Endothelial cell of umbilical vein (primary cell): ENCODE results near the gene PSMD13. TPM values are rescaled to one million over a fixed set of nuclear protein-coding genes. Genes with fewer than 3 reads are reported as not detected.

Experiments used
- BruUV-seq: library from RNA; stranded (reverse); fragments of 400-500 nt; replicated peaks from 2 replicates; lab custom pipeline; 2021; lab: Mats Ljungman, UMichigan
- CTCF ChIA-PET: fragments of 300-600, 350-600 bp; sonication (Branson Sonifier 250); formaldehyde crosslinking; loops from one replicate; lab custom pipeline; 2021; ENCODE audit warnings: antibody characterized with exemption, inconsistent platforms; lab: Charles Lee
- POLR2A ChIA-PET: fragments of 300-600, 350-600 bp; sonication (Branson Sonifier 250); formaldehyde crosslinking; loops from one replicate; lab custom pipeline; 2021; ENCODE audit warnings: antibody characterized with exemption, inconsistent platforms; lab: Charles Lee
- DNase-seq: peaks from one replicate; pipeline ENCODE4 v3.0.0-alpha.2; 2011; ENCODE audit warnings: low read depth, low spot score
- FAIRE-seq: peaks from 2 replicates; lab custom pipeline; 2011; peaks lifted over from hg19 to GRCh38; lab: Jason Lieb, UNC
- H2AFZ ChIP-seq: 2 replicates; pipeline ENCODE4 v1.6.0; 2012; ENCODE audit warnings: low read depth, low read length, control low read depth, inconsistent platforms
- H3K27ac ChIP-seq: 2 replicates; pipeline ENCODE4 v1.5.1; 2011; ENCODE audit warnings: low read depth, mild to moderate bottlenecking, control low read depth, low read length, moderate library complexity; ENCODE audit not compliant: insufficient read depth
- H3K27me3 ChIP-seq, 2 experiments: 2 replicates each; pipeline versions ENCODE4 v1.6.0 to v1.6.1; 2011; ENCODE audit warnings: low read length in 2 of 2, mixed read lengths in 1 of 2; ENCODE audit not compliant: control insufficient read depth in 2 of 2, insufficient read depth in 2 of 2
- H3K36me3 ChIP-seq, 2 experiments: 2 replicates in 1 of 2; 3 replicates in 1 of 2; pipeline ENCODE4 v1.5.1; 2011; ENCODE audit warnings: low read length in 2 of 2, mild to moderate bottlenecking in 1 of 2, moderate library complexity in 1 of 2; ENCODE audit not compliant: control insufficient read depth in 2 of 2, insufficient read depth in 2 of 2; ENCODE audit errors: extremely low read depth in 1 of 2
- H3K4me1 ChIP-seq: 3 replicates; pipeline ENCODE4 v1.5.1; 2011; ENCODE audit warnings: mild to moderate bottlenecking, low read length; ENCODE audit not compliant: control insufficient read depth, insufficient read depth; ENCODE audit errors: extremely low read depth
- H3K4me2 ChIP-seq: 2 replicates; pipeline ENCODE4 v1.6.1; 2011; ENCODE audit warnings: low read length, control low read depth, mixed read lengths; ENCODE audit not compliant: insufficient read depth
- H3K4me3 ChIP-seq, 3 experiments: fragments of 200-600 bp in 1 of 3; sonication (generic), shearing (Covaris generic) in 1 of 3; replicated peaks in 1 of 3; 2 replicates each; pipeline ENCODE4 v1.5.1; 2011 to 2016; ENCODE audit warnings: control low read depth in 3 of 3, low read length in 3 of 3, mild to moderate bottlenecking in 2 of 3, inconsistent platforms in 1 of 3, low read depth in 1 of 3, moderate library complexity in 1 of 3; ENCODE audit not compliant: insufficient read depth in 1 of 3
- H3K79me2 ChIP-seq: 2 replicates; pipeline ENCODE4 v1.6.0; 2012; ENCODE audit warnings: low read length, inconsistent platforms; ENCODE audit not compliant: control insufficient read depth, insufficient read depth
- H3K9ac ChIP-seq: replicated peaks from 2 replicates; pipeline ENCODE3; 2011; ENCODE audit warnings: low read length, control low read depth; ENCODE audit not compliant: insufficient read depth; ENCODE audit errors: extremely low read depth
- H3K9me1 ChIP-seq: replicated peaks from 3 replicates; pipeline ENCODE4 v1.6.0; 2011; ENCODE audit warnings: mild to moderate bottlenecking, low read length; ENCODE audit not compliant: control insufficient read depth, insufficient read depth; ENCODE audit errors: extremely low read depth
- H3K9me3 ChIP-seq: replicated peaks from 2 replicates; pipeline ENCODE4 v1.5.1; 2012; ENCODE audit warnings: low read length, inconsistent platforms; ENCODE audit not compliant: control insufficient read depth, insufficient read depth
- H4K20me1 ChIP-seq: replicated peaks from 2 replicates; pipeline ENCODE3; 2011; ENCODE audit warnings: mild to moderate bottlenecking, low read length; ENCODE audit not compliant: control insufficient read depth, insufficient read depth; ENCODE audit errors: extremely low read depth
- EZH2 ChIP-seq: IDR thresholded peaks from 2 replicates; pipeline ENCODE4 v1.6.1; 2012; ENCODE audit warnings: borderline replicate concordance, low read depth, mild to moderate bottlenecking, moderate library complexity, low read length, inconsistent platforms; ENCODE audit not compliant: severe bottlenecking
- FOS ChIP-seq: IDR thresholded peaks from 2 replicates; pipeline ENCODE4 v1.6.1; 2011; ENCODE audit warnings: mild to moderate bottlenecking, low read length, moderate library complexity, borderline replicate concordance; ENCODE audit not compliant: insufficient read depth
- POLR2A ChIP-seq: IDR thresholded peaks from 2 replicates; pipeline ENCODE4 v1.6.1; 2012; ENCODE audit warnings: low read depth, mild to moderate bottlenecking, control low read depth, low read length
- POLR2AphosphoS5 ChIP-seq: IDR thresholded peaks from 2 replicates; pipeline ENCODE4 v1.6.1; 2012; ENCODE audit warnings: low read depth, mild to moderate bottlenecking, control low read depth, low read length, moderate library complexity; ENCODE audit not compliant: insufficient read depth
- dilution Hi-C: fragments of 300-500 bp; cut with MboI; formaldehyde crosslinking; loops from one replicate; pipeline ENCODE4 v1.15.0; 2019; ENCODE audit warnings: low sequenced_read_pairs; ENCODE audit not compliant: extremely low pct_ligation_motif_present
- intact Hi-C: fragments of 100-400 bp; cut with micrococcal nuclease; formaldehyde crosslinking; loops from one replicate; pipeline ENCODE4 v1.10.0; 2022
- polyA plus RNA-seq, 4 experiments: library from polyadenylated mRNA; depleted of rRNA in 3 of 4; stranded (reverse) in 3 of 4; unstranded in 1 of 4; fragments of >200 nt; gene quantifications; 2 replicates each; pipeline versions ENCODE4 v1.2.1 to v1.2.3, GENCODE V29; 2011 to 2012; ENCODE audit warnings: missing spikeins in 1 of 4
- total RNA-seq: library from RNA; stranded (reverse); gene quantifications from 2 replicates; pipeline ENCODE4 v1.2.3, GENCODE V29; 2021

Gene PSMD13
- total and polyA plus RNA-seq, 2 donors (not counting 3 experiments of a cell fraction or from before 2014, with no cell fraction given) = 168 to 214 TPM

- POLR2A ChIA-PET = no interaction called here
- peaks cover 31 to 42% of the 10 kb centered on the region in 2 experiments for H3K36me3 ChIP-seq
- dilution Hi-C loops = no loop called here
- peak overlapping the region; percentile 47 for H3K27ac ChIP-seq
- intact Hi-C loops = no loop called here
- no peak overlapping the region for H3K9ac ChIP-seq
- CTCF ChIA-PET = no interaction called here
- TF ChIP-seq EZH2 (no peak), POLR2A (no peak), FOS (no peak)
- H3K27me3 ChIP-seq = no peaks in the 10 kb centered on the region
- no peaks in the 10 kb centered on the region for H4K20me1 ChIP-seq
- H2AFZ ChIP-seq = no peak overlapping the region
- no peak overlapping the region for H3K4me2 ChIP-seq
- no peak overlapping the region for H3K4me3 ChIP-seq
- no peaks in the 10 kb centered on the region for H3K9me3 ChIP-seq
- no TSS peak for BruUV-seq
- H3K4me1 ChIP-seq = peaks cover 23% of the 10 kb centered on the region
- no peaks in the 10 kb centered on the region for H3K9me1 ChIP-seq
- DNase-seq (no peak), FAIRE-seq (no peak)
- peaks cover 42% of the 10 kb centered on the region for H3K79me2 ChIP-seq
Observed at GRCh38 chr11:210803-211180, 26.0 kb upstream of the PSMD13 start.

GRCh38 chr11:211295-211694 lies 25.5 kb upstream of the PSMD13 start:
- TF ChIP-seq POLR2AphosphoS5 (no peak), POLR2A (no peak)
- DNase-seq (no peak), FAIRE-seq (no peak)
- H3K4me1 ChIP-seq = peaks cover 20% of the 10 kb centered on the region
- no peak overlapping the region for H3K4me2 ChIP-seq
- no peak overlapping the region for H3K27ac ChIP-seq
- no TSS peak for BruUV-seq
- peaks cover 37% of the 10 kb centered on the region for H3K79me2 ChIP-seq
- H4K20me1 ChIP-seq = no peaks in the 10 kb centered on the region
- peaks cover 31 to 43% of the 10 kb centered on the region in 2 experiments for H3K36me3 ChIP-seq
- H3K4me3 ChIP-seq = no peak overlapping the region
- CTCF ChIA-PET = no interaction called here
- no peak overlapping the region for H2AFZ ChIP-seq
- no peak overlapping the region for H3K9ac ChIP-seq
- dilution Hi-C loops = no loop called here
- intact Hi-C loops = no loop called here
- H3K9me3 ChIP-seq = no peaks in the 10 kb centered on the region
- H3K27me3 ChIP-seq = no peaks in the 10 kb centered on the region
- POLR2A ChIA-PET = no interaction called here
- no peaks in the 10 kb centered on the region for H3K9me1 ChIP-seq
